Sciatic nerve (tissue), 2 donors: Measurements from ENCODE around the gene SLC2A2. TPM values are rescaled to one million over a fixed set of nuclear protein-coding genes. Genes with fewer than 3 reads are reported as not detected.

Experiments
- ATAC-seq: fragments of 200-7000 bp; cut with Tn5 transposase; one replicate; pipeline ENCODE4 v1.9.1; 2020; ENCODE audit warnings: mild to moderate bottlenecking, moderate library complexity
- DNase-seq: peaks from one replicate; pipeline ENCODE4 v3.0.0-alpha.2; 2020; ENCODE audit warnings: low spot score
- intact Hi-C: fragments of 100-400 bp; cut with DNase I; formaldehyde crosslinking; loops from one replicate; pipeline ENCODE4 v1.14.2; 2022
- total RNA-seq: library from RNA; stranded (reverse); fragmentation: NEBNext Ultra II Directional; extraction: Animal tissue kit (Norgen Biotek cat#: 25700); gene quantifications from one replicate; pipeline ENCODE4 v1.2.1, GENCODE V29; 2021
- donor health status: DM: no; HTN: no; CAD: no.
- donor health status: DM: no; HTN: no; CAD: no.

The SLC2A2 gene
- total RNA-seq, 1 donor from 2014 or later, result not detected

- ATAC-seq (no peak), DNase-seq (no peak)
- intact Hi-C loops, result no loop called here
Measured at GRCh38 chr3:171044384-171044783, 17.9 kb upstream of the SLC2A2 start.

DNA sequence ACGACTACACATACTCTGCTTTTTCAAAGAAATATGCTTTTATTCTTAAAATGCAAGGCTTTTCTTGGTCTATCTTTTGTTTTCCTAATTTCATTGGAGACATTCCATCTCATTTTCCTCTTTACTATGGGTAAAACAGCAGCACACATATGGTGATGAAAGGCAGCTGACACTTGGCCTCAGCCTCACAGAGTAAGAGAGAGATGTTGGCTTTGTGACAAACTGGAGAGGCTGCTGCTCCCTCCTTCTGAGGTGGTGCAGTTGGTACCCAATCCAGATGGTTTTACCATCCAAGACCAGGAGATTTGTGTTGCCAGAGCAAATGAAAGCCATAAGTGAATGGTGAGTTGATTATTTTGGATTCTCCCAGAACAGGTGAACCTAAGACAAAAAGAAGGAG is 13.2 kb upstream of the SLC2A2 start:
- intact Hi-C loops, result no loop called here
- ATAC-seq, result no peak

GRCh38 chr3:171038342-171038741 is 11.8 kb upstream of the SLC2A2 start:
- intact Hi-C loops, result no loop called here
- ATAC-seq, result no peak
- no peak for DNase-seq

More for the DNA sequence above, 13.2 kb upstream of the SLC2A2 start:
- DNase-seq, result no peak

DNA sequence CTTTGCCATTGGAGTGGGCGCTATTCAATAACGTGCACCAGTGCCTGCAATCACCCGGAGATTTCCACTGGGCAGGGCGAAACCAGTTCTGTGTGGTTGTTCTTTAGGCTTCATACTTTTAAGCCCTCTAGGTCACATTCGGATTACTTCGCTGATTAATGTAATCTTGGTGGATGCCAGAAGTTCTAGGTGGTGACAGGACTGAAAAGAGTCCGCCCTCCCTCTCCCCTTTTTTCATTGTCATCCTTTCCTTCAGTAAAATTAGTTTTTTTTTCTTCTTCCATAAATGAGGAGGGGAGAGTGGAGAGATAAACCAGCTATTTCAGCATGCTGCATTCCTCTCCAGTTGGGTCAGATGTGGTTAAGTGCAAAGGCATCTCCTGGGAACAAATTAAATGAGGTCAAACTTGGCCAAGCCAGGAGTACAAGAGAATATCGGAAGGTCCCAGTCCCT is 2.3 kb upstream of the SLC2A2 start:
- intact Hi-C loops, result no loop called here
- ATAC-seq (peak; percentile 93), DNase-seq (no peak)

GRCh38 chr3:171028025-171028778 is 1.7 kb upstream of the SLC2A2 start:
- DNase-seq (peak; percentile 57), ATAC-seq (peak; percentile 70)
- intact Hi-C loops, result no loop called here

- ATAC-seq (no peak), DNase-seq (no peak)
- intact Hi-C loops, result no loop called here
Measured at GRCh38 chr3:171023566-171023965, 3.0 kb downstream of the SLC2A2 start.

- intact Hi-C loops, result no loop called here
Measured at GRCh38 chr3:171021377-171021776, 5.1 kb downstream of the SLC2A2 start.

DNA sequence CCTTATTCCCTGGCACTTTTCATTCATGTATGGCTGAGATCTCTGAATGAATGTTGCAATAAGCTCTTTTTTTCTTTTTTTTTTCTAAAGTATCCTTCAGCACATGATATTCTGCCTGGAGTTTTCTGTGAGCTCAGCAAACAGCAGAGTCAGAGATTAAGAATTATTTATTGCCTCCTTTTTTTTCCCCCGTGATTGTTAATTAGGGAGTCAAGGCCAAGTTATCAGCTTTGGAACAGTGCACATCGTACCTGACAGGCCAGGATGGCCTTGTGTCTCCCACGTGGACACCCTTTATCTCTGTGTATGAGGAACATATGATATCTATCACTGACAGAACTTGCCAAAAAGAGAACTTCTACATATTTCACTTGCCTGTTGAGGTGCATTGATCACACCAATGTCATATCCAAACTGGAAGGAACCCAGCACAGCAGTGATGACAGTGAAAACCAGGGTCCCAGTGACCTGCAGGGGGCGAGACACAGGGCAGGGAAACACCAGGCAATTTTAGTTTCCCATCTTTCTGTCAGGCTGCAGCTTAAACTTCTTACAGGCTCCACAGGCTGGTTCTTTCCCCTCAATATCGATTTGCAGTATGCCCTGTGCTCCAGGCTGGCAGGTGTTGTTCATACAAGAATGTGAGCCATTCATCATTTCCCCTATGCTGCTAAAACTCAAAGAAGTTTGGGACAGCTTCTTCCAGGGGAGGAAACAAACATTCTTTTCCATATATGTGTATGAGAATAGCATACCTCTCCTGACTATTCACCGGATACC is 8.2 kb downstream of the SLC2A2 start:
- no peak for ATAC-seq
- intact Hi-C loops, result no loop called here
- no peak for DNase-seq

More at GRCh38 chr3:171021377-171021776, 5.1 kb downstream of the SLC2A2 start:
- DNase-seq (no peak), ATAC-seq (no peak)

DNA sequence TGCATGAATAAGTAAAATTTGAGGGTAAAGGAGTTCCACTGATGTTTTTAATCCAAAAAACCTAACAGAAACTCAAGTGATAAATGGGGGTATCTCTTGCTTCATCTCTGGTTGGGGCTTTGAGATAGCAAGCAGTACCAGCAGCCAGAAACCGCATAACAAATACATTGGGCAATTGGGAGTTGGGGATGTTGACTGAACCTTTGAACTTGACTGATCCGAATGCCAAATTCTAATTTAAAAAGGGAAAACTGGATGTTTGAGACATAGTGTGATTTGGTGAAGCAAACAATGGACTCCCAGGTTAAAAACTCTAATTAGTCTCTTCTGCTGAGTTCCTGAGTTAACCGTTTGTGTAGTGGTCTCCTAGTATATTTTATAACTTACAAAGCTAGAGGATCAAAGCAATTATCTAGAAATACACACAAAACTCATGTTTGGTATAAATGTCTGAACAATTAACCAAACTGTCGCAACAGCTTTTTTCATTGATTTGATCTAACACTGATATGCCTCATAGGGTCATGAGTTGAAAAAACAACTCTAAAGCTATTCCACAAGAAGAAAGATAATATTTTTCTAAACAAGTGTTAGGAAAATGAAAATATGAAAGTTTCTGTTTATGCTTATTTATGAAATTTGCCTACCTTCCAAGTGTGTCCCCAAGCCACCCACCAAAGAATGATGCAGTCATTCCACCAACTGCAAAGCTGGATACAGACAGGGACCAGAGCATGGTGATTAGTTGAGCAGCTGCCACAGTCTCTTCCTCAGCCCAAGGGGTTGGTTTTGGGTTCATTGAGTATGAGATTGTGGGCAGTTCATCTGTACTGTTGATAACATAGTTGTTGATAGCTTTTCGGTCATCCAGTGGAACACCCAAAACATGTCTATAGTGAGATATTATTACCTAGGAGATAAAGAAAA is 12.4 kb downstream of the SLC2A2 start:
- DNase-seq, result no peak
- intact Hi-C loops, result no loop called here
- peak; percentile 89 for ATAC-seq

GRCh38 chr3:171011873-171012336 is 14.6 kb downstream of the SLC2A2 start:
- DNase-seq (no peak), ATAC-seq (no peak)
- intact Hi-C loops, result no loop called here

DNA sequence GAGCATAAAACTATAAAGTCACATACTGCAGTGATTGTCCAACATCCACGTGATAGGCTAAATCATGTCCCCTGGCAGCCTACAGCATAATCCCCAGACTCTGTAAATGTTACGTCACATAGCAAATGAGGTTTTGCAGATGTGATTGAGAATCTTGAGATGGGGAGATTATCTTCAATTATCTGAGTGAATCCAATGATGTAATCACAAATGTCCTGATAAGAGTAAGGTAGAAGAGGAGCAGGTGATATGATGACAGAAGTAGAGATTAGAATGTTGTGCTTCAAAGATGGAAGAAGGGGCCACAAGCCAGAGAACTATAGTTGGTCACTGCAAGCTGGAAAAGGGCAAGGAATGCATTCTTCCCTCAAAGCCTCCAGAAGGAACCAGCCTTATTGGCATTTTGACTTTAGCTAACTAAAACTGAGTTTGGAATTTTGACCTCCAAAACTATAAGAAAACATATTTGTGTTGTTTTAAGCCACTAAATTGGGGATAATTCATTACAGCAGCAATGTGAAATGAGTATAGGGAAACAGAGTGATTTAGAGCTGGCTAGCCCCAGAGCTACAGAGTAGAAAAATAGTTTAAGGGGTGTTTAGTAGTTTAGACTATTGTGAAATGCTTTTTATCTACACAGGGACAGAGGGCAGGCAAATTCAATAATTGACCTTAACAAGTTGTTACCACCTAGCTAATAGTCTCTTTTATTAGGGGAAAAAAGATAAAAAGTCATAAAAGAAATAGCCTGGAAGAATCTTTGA is 15.2 kb downstream of the SLC2A2 start:
- no peak for ATAC-seq

GRCh38 chr3:171007316-171007715 is 19.2 kb downstream of the SLC2A2 start:
- no peak for DNase-seq
- intact Hi-C loops, result no loop called here
- ATAC-seq, result no peak

More for the DNA sequence above, 15.2 kb downstream of the SLC2A2 start:
- intact Hi-C loops, result no loop called here
- DNase-seq, result no peak

DNA sequence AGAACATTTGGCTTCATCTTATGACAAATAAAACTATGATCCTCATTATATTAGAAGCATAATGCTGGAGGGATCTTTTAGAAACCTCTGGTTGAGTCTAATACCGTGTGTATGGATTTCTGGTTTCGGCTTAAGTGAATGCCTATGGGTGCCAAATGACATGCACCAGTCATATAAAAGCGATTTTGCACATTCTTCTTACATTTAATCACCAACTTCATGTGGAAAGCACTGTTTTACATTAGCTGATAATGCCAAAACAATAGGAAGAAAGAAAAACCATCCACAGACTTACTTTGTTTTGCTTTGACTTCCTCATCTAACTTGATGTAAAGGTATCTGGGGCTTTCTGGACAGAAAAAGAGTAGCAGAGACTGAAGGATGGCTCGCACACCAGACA is 20.9 kb downstream of the SLC2A2 start:
- intact Hi-C loops, result no loop called here
- no peak for ATAC-seq
- DNase-seq, result no peak

DNA sequence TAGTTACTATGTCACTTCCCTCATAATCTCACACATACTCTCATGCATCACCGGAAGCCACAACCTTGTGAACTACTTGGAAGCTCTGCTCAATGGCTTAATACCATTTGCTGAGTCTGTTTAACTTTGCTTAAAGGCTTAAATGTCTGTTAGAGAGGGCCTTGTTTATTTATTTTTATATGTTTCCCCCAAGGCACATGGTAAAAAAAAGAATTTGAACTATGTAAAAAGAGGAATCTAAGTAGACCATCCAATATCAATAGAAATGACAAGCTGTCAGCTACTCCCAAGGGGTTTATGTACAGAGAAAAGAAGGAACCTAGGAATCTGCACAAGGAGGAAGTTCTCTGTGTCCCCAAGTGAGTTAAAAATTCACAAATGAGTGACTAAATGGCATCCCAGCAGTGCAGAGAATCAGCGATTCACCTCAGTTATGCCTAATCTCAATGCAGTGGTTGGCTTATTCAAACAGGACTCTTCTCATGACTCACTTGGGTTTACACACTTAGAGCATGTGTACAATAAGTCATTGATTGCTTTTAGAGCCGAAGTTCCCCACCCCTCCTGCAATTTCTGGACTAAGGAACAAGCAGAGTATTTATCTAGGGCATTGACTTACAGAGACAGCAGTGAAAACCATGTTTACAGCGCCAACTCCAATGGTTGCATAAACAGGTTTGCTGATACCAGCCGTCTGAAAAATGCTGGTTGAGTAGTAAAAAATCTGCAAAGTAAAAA is 24.4 kb downstream of the SLC2A2 start:
- intact Hi-C loops, result no loop called here
- ATAC-seq (no peak), DNase-seq (no peak)

DNA sequence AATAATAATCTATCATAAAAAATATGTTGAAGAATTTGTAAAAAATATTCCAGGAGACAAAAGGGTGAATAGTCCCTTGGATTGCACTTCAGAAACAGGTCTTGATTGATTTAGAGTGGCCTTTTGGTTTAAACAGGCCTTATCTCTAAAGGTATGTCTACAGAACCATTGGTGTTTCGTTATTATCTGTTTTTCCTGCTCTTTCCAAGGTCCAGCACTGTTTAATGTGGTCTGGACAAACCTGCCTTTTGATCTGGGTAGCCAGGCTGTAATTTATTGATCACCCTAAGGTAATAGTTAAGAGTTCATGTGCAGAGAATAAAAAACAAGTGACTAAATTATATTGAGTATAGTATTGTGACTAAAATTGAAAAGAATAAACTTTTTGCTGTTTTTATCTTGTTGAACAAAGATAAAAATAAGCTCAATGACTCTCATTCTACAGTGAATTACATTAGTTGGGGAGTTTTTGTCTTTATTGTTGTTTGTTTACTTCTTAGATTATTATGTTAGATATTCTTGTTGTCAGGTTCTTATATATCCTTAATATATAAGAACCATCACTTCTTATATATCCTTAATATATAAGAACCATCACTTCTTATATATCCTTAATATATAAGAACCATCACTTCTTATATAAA is 25.1 kb downstream of the SLC2A2 start:
- intact Hi-C loops, result no loop called here
- ATAC-seq (no peak), DNase-seq (no peak)

GRCh38 chr3:171000281-171000680 is 26.2 kb downstream of the SLC2A2 start:
- intact Hi-C loops, result no loop called here
- DNase-seq (no peak), ATAC-seq (no peak)

GRCh38 chr3:170999737-171000242 is 26.7 kb downstream of the SLC2A2 start:
- DNase-seq, result no peak
- ATAC-seq, result no peak
- intact Hi-C loops, result no loop called here
